Peyer's patch (tissue), 4 donors: Measurements from ENCODE around the gene AVPI1.

Experiments used
- POLR2A ChIP-seq, 2 donors: fragments of 450-650 bp; IDR thresholded peaks; one replicate each; pipeline ENCODE4 v1.5.1; 2017; ENCODE audit warnings: antibody characterized with exemption in 2 of 2, mild to moderate bottlenecking in 2 of 2, moderate library complexity in 2 of 2
- TF ChIP-seq, protein P1 (sequence below), 6 experiments: fragments of 450-650 bp in 4 of 6; fragments of 200-600 bp in 2 of 6; sonication (generic) in 1 of 6; IDR thresholded peaks; one replicate each; pipeline ENCODE4 v1.5.1; 2017 to 2019; ENCODE audit warnings: antibody characterized with exemption in 6 of 6, mild to moderate bottlenecking in 3 of 6, moderate library complexity in 1 of 6

DNA sequence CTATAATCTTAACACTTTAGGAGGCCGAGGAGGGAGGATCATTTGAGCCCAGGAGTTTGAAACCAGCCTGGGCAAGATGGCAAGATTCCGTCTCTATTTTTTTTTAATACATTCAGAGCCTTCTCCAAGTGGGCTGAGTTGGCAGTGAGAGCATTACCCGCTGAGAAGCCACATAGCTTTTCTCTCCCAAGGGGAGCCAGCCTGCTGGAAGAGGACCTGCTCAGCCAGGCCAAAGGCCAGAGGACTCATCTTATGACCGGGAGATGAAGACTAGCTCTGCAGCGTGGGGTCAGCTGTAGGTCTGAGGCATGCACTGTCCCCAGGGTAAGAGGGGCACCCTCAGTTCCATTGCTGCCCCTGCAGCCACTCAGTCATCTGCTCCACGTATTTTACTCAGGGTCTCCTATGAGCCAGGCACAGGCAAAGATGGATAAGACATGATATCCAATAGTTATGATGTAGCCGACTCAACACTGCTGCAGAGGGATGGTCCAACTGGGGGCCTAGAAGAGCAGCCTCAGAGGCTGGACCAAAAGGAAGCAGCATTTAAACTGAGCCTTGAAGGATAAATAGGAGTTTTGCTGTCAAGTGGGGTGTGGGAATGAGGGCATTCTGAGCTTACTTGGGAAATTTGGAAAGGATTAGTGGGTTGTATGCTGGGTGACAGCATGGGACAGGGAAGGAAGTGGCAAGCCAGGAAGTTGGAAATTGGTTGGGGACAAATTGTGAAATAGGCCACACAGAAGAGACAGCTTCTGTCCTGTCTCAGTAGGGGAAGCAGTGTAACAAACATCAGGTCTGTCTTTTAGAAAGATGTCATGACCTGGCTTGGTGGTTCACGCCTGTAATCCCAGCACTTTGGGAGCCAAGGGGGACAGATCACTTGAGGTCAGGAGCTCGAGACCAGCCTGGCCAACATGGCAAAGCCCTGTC lies 24.9 kb upstream of the AVPI1 start:
- TF ChIP-seq, protein P1, sequence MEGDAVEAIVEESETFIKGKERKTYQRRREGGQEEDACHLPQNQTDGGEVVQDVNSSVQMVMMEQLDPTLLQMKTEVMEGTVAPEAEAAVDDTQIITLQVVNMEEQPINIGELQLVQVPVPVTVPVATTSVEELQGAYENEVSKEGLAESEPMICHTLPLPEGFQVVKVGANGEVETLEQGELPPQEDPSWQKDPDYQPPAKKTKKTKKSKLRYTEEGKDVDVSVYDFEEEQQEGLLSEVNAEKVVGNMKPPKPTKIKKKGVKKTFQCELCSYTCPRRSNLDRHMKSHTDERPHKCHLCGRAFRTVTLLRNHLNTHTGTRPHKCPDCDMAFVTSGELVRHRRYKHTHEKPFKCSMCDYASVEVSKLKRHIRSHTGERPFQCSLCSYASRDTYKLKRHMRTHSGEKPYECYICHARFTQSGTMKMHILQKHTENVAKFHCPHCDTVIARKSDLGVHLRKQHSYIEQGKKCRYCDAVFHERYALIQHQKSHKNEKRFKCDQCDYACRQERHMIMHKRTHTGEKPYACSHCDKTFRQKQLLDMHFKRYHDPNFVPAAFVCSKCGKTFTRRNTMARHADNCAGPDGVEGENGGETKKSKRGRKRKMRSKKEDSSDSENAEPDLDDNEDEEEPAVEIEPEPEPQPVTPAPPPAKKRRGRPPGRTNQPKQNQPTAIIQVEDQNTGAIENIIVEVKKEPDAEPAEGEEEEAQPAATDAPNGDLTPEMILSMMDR (IDR thresholded peaks at IDR 0.05) = no peak
- no peak for TF ChIP-seq POLR2A (IDR thresholded peaks at IDR 0.05)
